ENCODE results near the gene ASB17. TPM values are rescaled to one million over a fixed set of nuclear protein-coding genes. Genes with fewer than 3 reads are reported as not detected.

Gene ASB17
- polyA plus RNA-seq, 1 donor from 2014 or later: not detected

GRCh38 chr1:75908717-75909152, 23.5 kb downstream of the ASB17 start:
- H3K27me3 Mint-ChIP-seq: no peaks in the 10 kb centered on the region
- no peak overlapping the region for H3K4me3 Mint-ChIP-seq
- no peak overlapping the region for H3K27ac Mint-ChIP-seq

GRCh38 chr1:75901371-75901770, 30.8 kb downstream of the ASB17 start:
- Mint-ChIP-seq H3K27ac (no peak overlapping the region), H3K27me3 (no peaks in the 10 kb centered on the region), H3K9me3 (no peaks in the 10 kb centered on the region), H3K4me1 (no peaks in the 10 kb centered on the region), H3K36me3 (peaks cover 2% of the 10 kb centered on the region), H3K4me3 (no peak overlapping the region)

More at GRCh38 chr1:75908717-75909152, 23.5 kb downstream of the ASB17 start:
- Mint-ChIP-seq H3K36me3 (peaks cover 2% of the 10 kb centered on the region), H3K9me3 (peaks cover 3 to 9% (median 7%) of the 10 kb centered on the region in 3 donors), H3K4me1 (no peaks in the 10 kb centered on the region)

GRCh38 chr1:75884437-75884836, 47.8 kb downstream of the ASB17 start:
- Mint-ChIP-seq H3K36me3 (no peaks in the 10 kb centered on the region), H3K27ac (no peak overlapping the region), H3K4me3 (no peak overlapping the region), H3K4me1 (no peaks in the 10 kb centered on the region), H3K9me3 (peaks cover 0 to 3% (median 0%) of the 10 kb centered on the region in 3 donors), H3K27me3 (no peaks in the 10 kb centered on the region)

- H3K4me3 Mint-ChIP-seq: no peak overlapping the region
- no peaks in the 10 kb centered on the region for H3K4me1 Mint-ChIP-seq
- H3K9me3 Mint-ChIP-seq: no peaks in the 10 kb centered on the region
- no peaks in the 10 kb centered on the region for H3K27me3 Mint-ChIP-seq
- no peaks in the 10 kb centered on the region for H3K36me3 Mint-ChIP-seq
- H3K27ac Mint-ChIP-seq: no peak overlapping the region
Measured at GRCh38 chr1:75879985-75880384, 52.2 kb downstream of the ASB17 start.

- Mint-ChIP-seq H3K27me3 (peaks cover 2% of the 10 kb centered on the region), H3K4me3 (no peak overlapping the region), H3K27ac (no peak overlapping the region), H3K36me3 (no peaks in the 10 kb centered on the region), H3K4me1 (no peaks in the 10 kb centered on the region), H3K9me3 (peaks cover 0 to 2% (median 1%) of the 10 kb centered on the region in 3 donors)
Measured at GRCh38 chr1:75870951-75871350, 61.3 kb downstream of the ASB17 start.

Other genes starting within 250 kb of the ASB17 start
- 92.5 TPM for gene ACADM, start 207.7 kb downstream of the ASB17 start, polyA plus RNA-seq
- gene RABGGTB, start 146.1 kb downstream of the ASB17 start, polyA plus RNA-seq: 12.1 TPM
- 0.10 TPM for gene MSH4, start 135.5 kb downstream of the ASB17 start, polyA plus RNA-seq
- gene ST6GALNAC3, start 142.3 kb upstream of the ASB17 start, polyA plus RNA-seq: 0.99 TPM